Left ventricle myocardium inferior (tissue), 1 donor: ENCODE results near the gene WDR20. TPM values are rescaled to one million over a fixed set of nuclear protein-coding genes. Genes with fewer than 3 reads are reported as not detected.

Source experiments
- DNase-seq: peaks from one replicate; pipeline ENCODE4 v3.0.0-alpha.2; 2020
- H3K27ac ChIP-seq: fragments of 200-600 bp; replicated peaks from 2 replicates; pipeline ENCODE4 v1.8.0; 2021
- H3K27me3 ChIP-seq: fragments of 200-600 bp; 2 replicates; pipeline ENCODE4 v1.8.0; 2021; ENCODE audit warnings: low read depth
- H3K36me3 ChIP-seq: fragments of 200-600 bp; 2 replicates; pipeline ENCODE4 v1.8.0; 2021
- H3K4me1 ChIP-seq: fragments of 200-600 bp; 2 replicates; pipeline ENCODE4 v1.8.0; 2021
- H3K4me3 ChIP-seq: fragments of 200-600 bp; 2 replicates; pipeline ENCODE4 v1.8.0; 2021; ENCODE audit warnings: mild to moderate bottlenecking, moderate library complexity
- H3K9me3 ChIP-seq: fragments of 200-600 bp; replicated peaks from 2 replicates; pipeline ENCODE4 v1.8.0; 2021
- intact Hi-C: fragments of 100-400 bp; cut with micrococcal nuclease; formaldehyde crosslinking; loops from one replicate; pipeline ENCODE4 v1.11.0; 2022
- total RNA-seq: library from RNA; stranded (reverse); fragmentation: NEBNext Ultra II Directional; extraction: Animal tissue kit (Norgen Biotek cat#: 25700); gene quantifications from one replicate; pipeline ENCODE4 v1.2.1, GENCODE V29; 2021
- TF ChIP-seq, protein P1 (sequence below): fragments of 200-600 bp; IDR thresholded peaks from 2 replicates; pipeline ENCODE4 v1.8.0; 2021; ENCODE audit warnings: antibody characterized with exemption, mild to moderate bottlenecking, borderline replicate concordance
- donor health status: DM: no; HTN: yes; CAD: no; lungs with severe emphysema.

WDR20 gene
- total RNA-seq, 1 donor from 2014 or later = 20.9 TPM

DNA sequence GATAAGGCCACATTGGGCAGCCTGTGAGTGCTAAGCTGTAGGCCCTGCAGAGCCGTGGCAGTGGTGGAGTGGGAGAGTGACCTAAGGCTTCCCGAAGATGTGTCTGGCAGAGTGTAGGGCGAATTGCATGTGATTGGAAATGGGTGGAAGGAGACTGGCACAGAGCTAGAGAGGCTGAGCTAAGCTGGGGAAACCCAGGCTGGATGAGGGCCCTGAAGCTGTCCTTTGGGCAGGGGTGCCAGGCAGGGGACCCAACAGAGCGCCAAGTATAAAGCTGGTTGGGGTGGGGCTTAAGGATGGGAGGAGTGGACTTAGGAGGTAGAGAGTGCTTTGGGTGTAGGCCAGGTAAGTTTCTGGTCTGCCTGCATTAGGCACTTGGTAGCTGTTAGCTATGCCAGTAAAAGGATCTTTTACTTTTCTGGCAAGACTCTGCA, 47.9 kb downstream of the WDR20 start:
- Histone ChIP-seq H3K4me3 (no peak overlapping the region), H3K27ac (no peak overlapping the region), H3K36me3 (no peaks in the 10 kb centered on the region), H3K9me3 (no peaks in the 10 kb centered on the region), H3K27me3 (no peaks in the 10 kb centered on the region), H3K4me1 (peaks cover 75% of the 10 kb centered on the region)
- intact Hi-C loops = no loop called here
- TF ChIP-seq, protein P1, sequence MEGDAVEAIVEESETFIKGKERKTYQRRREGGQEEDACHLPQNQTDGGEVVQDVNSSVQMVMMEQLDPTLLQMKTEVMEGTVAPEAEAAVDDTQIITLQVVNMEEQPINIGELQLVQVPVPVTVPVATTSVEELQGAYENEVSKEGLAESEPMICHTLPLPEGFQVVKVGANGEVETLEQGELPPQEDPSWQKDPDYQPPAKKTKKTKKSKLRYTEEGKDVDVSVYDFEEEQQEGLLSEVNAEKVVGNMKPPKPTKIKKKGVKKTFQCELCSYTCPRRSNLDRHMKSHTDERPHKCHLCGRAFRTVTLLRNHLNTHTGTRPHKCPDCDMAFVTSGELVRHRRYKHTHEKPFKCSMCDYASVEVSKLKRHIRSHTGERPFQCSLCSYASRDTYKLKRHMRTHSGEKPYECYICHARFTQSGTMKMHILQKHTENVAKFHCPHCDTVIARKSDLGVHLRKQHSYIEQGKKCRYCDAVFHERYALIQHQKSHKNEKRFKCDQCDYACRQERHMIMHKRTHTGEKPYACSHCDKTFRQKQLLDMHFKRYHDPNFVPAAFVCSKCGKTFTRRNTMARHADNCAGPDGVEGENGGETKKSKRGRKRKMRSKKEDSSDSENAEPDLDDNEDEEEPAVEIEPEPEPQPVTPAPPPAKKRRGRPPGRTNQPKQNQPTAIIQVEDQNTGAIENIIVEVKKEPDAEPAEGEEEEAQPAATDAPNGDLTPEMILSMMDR = no peak
- no peak for DNase-seq

DNA sequence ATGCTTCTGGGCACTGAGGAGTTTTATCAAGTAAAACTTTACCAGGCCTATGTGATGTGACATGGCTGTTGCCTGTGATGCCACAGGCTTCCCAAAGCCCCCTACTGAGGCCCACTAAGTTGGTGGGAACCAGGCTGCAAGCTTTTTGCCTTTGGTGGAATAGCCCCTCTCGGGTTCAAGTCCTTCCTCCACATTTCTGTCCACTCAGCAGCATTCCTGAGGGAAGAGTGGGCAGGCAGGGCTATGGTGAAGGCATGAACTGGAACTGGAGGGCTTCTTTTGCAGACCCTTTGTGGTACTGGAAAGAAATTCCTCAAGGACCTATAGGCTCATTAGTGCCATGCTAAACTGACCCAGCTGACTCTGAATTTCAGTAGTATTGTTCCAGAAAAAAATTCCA, 48.5 kb downstream of the WDR20 start:
- H3K36me3 ChIP-seq = no peaks in the 10 kb centered on the region
- TF ChIP-seq, protein P1 = no peak
- H3K9me3 ChIP-seq = no peaks in the 10 kb centered on the region
- no peak overlapping the region for H3K27ac ChIP-seq
- peaks cover 71% of the 10 kb centered on the region for H3K4me1 ChIP-seq
- no peak overlapping the region for H3K4me3 ChIP-seq
- no peaks in the 10 kb centered on the region for H3K27me3 ChIP-seq
- intact Hi-C loops = no loop called here
- no peak for DNase-seq

DNA sequence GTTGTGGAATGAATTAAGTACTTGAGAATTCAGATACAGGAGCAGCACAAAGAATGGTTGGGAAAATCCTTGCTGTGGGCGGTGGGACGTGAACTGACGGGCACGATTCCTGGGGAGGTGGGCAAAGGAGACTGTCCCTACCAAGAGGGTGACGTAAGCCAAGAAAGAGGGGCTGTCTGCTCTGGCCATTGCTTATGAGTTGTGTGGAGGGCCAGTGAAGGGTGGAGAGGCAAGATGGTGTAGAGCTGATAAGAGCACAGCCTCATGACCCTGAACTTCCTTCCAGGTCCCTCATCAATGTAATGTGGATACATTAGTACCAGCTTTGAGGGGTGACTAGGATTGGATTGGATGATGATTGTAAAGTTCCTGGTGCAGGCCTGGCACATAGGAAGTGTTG, 50.2 kb downstream of the WDR20 start:
- no peak overlapping the region for H3K4me3 ChIP-seq
- no peaks in the 10 kb centered on the region for H3K36me3 ChIP-seq
- H3K27me3 ChIP-seq = no peaks in the 10 kb centered on the region
- intact Hi-C loops = no loop called here
- H3K27ac ChIP-seq = no peak overlapping the region
- TF ChIP-seq, protein P1 = no peak
- no peaks in the 10 kb centered on the region for H3K9me3 ChIP-seq
- no peak for DNase-seq
- peaks cover 61% of the 10 kb centered on the region for H3K4me1 ChIP-seq

- peaks cover 7% of the 10 kb centered on the region for H3K36me3 ChIP-seq
- TF ChIP-seq, protein P1 = no peak
- H3K27me3 ChIP-seq = no peaks in the 10 kb centered on the region
- no peak for DNase-seq
- H3K4me1 ChIP-seq = peaks cover 62% of the 10 kb centered on the region
- intact Hi-C loops = no loop called here
- H3K9me3 ChIP-seq = no peaks in the 10 kb centered on the region
- H3K27ac ChIP-seq = no peak overlapping the region
- H3K4me3 ChIP-seq = no peak overlapping the region
These were observed 53.3 kb downstream of the WDR20 start for GRCh38 chr14:102192840-102193502.

DNA sequence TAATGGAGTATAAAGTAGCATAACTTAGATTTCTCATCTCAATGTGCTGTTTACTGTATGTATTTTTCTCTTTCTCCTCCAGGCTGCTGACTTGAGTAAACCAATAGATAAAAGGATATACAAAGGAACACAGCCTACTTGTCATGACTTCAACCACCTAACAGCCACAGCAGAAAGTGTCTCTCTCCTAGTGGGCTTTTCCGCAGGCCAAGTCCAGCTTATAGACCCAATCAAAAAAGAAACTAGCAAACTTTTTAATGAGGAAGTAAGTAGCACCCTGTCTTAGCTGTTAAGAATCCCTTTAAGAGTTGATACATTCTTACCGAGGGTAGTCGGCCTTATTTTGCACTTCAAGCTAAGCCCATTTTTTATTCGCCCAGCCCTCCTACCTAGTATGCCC, 55.2 kb downstream of the WDR20 start:
- Histone ChIP-seq H3K27ac (no peak overlapping the region), H3K4me1 (peaks cover 53% of the 10 kb centered on the region), H3K27me3 (no peaks in the 10 kb centered on the region), H3K36me3 (peaks cover 26% of the 10 kb centered on the region), H3K9me3 (no peaks in the 10 kb centered on the region), H3K4me3 (no peak overlapping the region)
- TF ChIP-seq, protein P1 = no peak
- intact Hi-C loops = no loop called here
- DNase-seq = no peak
